ENCODE measurements around the gene CA5B. TPM values are rescaled to one million over a fixed set of nuclear protein-coding genes. Genes with fewer than 3 reads are reported as not detected.

The CA5B gene
- total RNA-seq, 2 donors from 2014 or later: 29.1 to 32.1 TPM

- ATAC-seq (ENCODE audit: insufficient number of reproducible peaks, low FRiP score, low read depth): no peak
Measured at GRCh38 chrX:15761564-15762191, 23.6 kb downstream of the CA5B start.

GRCh38 chrX:15769300-15769954, 31.4 kb downstream of the CA5B start:
- Histone ChIP-seq H3K9me3 (no peaks in the 10 kb centered on the region), H3K36me3 (no peaks in the 10 kb centered on the region), H3K27me3 (replicated peaks; ENCODE audit: insufficient read depth) (no peaks in the 10 kb centered on the region), H3K27ac (peak overlapping the region in 1 of 2 donors; percentile 26), H3K4me3 (no peak overlapping the region), H3K4me1 (ENCODE audit: control insufficient read depth in 1 of 2, low read depth in 2 of 2) (no peaks in the 10 kb centered on the region)
- DNase-seq (ENCODE audit: low spot score) (no peak), ATAC-seq (ENCODE audit: insufficient number of reproducible peaks, low FRiP score, low read depth) (no peak)
- TF ChIP-seq CTCF (IDR thresholded peaks at IDR 0.05): no peak

More at GRCh38 chrX:15761564-15762191, 23.6 kb downstream of the CA5B start:
- peak; percentile 43 for TF ChIP-seq CTCF (IDR thresholded peaks at IDR 0.05)
- no peaks in the 10 kb centered on the region for H3K36me3 ChIP-seq
- no peak overlapping the region for H3K27ac ChIP-seq
- H3K27me3 ChIP-seq (replicated peaks; ENCODE audit: insufficient read depth): no peaks in the 10 kb centered on the region
- DNase-seq (ENCODE audit: low spot score): no peak
- H3K9me3 ChIP-seq: no peaks in the 10 kb centered on the region
- no peak overlapping the region for H3K4me3 ChIP-seq
- no peaks in the 10 kb centered on the region for H3K4me1 ChIP-seq (ENCODE audit: control insufficient read depth in 1 of 2, low read depth in 2 of 2)

GRCh38 chrX:15781961-15782699, 44.1 kb downstream of the CA5B start:
- Histone ChIP-seq H3K36me3 (no peaks in the 10 kb centered on the region), H3K4me1 (ENCODE audit: control insufficient read depth in 1 of 2, low read depth in 2 of 2) (no peaks in the 10 kb centered on the region), H3K4me3 (no peak overlapping the region), H3K27me3 (replicated peaks; ENCODE audit: insufficient read depth) (no peaks in the 10 kb centered on the region), H3K9me3 (no peaks in the 10 kb centered on the region), H3K27ac (no peak overlapping the region)
- TF ChIP-seq CTCF (IDR thresholded peaks at IDR 0.05): no peak
- ATAC-seq (ENCODE audit: insufficient number of reproducible peaks, low FRiP score, low read depth) (no peak), DNase-seq (ENCODE audit: low spot score) (no peak)

GRCh38 chrX:15785176-15785750, 47.2 kb downstream of the CA5B start:
- no peak for TF ChIP-seq CTCF (IDR thresholded peaks at IDR 0.05)
- Histone ChIP-seq H3K36me3 (no peaks in the 10 kb centered on the region), H3K4me1 (ENCODE audit: control insufficient read depth in 1 of 2, low read depth in 2 of 2) (no peaks in the 10 kb centered on the region), H3K4me3 (no peak overlapping the region), H3K9me3 (no peaks in the 10 kb centered on the region), H3K27me3 (replicated peaks; ENCODE audit: insufficient read depth) (no peaks in the 10 kb centered on the region), H3K27ac (no peak overlapping the region)
- no peak for DNase-seq (ENCODE audit: low spot score)
- no peak for ATAC-seq (ENCODE audit: insufficient number of reproducible peaks, low FRiP score, low read depth)

- ATAC-seq (ENCODE audit: insufficient number of reproducible peaks, low FRiP score, low read depth): no peak
- Histone ChIP-seq H3K4me3 (no peak overlapping the region), H3K27ac (no peak overlapping the region), H3K9me3 (no peaks in the 10 kb centered on the region), H3K36me3 (no peaks in the 10 kb centered on the region), H3K4me1 (ENCODE audit: control insufficient read depth in 1 of 2, low read depth in 2 of 2) (no peaks in the 10 kb centered on the region), H3K27me3 (replicated peaks; ENCODE audit: insufficient read depth) (no peaks in the 10 kb centered on the region)
- no peak for TF ChIP-seq CTCF (IDR thresholded peaks at IDR 0.05)
- DNase-seq (ENCODE audit: low spot score): no peak
Measured at GRCh38 chrX:15786915-15787314, 48.8 kb downstream of the CA5B start.

All from thoracic aorta (tissue), 2 donors.